NCI-H1417 treated with DMSO at 0.1 percent for 48 hours (cell line): ENCODE results near the gene SOX8.
A peak's percentile ranks its signal among the peaks of the same experiment; 100 is the strongest.
"Not testable (repeated sequence)": the region's sequence is repeated elsewhere in the genome, so short reads cannot be mapped to it uniquely, and the experiment has no call there.

Experiments used
- DNase-seq: peaks from one replicate; lab custom pipeline; 2025; lab: John Stamatoyannopoulos, UW

SOX8 gene

DNA sequence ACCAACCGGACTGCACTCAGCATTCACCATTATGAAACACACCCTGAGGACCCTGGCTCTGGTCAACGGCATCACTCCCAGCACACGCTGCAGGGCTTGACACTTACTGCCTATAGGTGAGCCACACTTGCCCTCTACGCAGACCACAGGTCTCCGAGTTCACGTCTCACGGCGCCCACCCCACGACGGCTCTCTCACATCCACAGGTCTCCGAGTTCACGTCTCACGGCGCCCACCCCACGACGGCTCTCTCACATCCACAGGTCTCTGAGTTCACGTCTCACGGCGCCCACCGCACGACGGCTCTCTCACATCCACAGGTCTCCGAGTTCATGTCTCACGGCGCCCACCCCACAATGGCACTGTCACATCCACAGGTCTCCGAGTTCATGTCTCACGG is 25.8 kb upstream of the SOX8 start:
- DNase-seq, result not testable (repeated sequence)

DNA sequence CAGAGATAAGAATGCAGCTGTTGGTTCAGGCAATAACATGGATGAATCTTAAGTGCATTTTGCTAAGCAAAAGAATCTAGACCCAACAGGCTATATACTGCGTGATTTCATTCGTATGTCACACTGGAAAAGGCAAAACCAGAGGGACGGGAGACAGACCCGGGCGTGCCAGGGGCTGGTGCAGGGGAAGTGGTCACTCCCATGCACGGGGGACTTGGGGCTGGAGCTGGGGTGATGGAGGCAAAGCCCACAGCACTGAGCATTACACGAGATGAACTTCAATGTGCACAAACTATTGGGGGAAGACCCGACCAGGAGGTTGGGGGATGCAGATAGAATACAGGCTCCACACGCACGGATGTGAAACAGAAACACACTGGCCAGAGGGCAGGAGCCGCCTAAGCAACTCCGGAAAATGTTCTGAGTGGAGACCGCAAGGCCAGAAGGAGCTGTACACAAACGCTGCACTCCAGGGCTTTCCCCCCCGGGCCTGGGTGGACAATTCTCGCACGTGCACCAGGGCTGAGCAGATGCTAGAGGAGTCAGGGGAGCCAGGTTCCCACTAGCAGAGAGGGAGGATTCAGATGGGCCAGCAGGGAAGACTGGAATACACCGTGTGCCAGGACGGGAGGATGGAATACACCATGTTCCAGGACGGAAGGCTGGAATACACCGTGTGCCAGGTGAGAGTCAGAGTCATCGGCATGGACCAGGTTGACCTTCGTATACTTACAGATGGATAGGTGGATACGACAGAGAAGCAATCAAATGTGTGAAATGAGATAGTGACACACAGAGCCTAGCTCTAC is 22.1 kb upstream of the SOX8 start:
- DNase-seq, result no peak

DNA sequence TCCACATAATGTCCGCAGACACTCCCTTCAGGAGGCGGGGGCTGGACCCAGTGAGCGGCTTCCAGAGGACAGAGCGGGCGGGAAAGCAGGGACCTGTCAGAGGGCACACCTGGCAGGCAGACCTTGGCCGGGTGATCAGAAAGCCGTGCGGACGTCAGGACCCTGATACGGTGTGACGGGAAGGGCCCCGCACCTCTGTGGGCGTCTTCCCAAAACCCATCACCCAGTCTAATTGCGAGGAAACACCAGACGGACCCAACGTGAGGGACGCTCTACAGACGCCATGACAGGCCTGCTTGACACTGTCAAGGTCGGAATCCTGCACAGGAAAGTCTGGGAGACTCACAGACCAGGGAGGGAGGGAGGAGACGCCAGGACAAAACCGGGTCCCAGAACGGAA is 19.2 kb upstream of the SOX8 start:
- no peak for DNase-seq

DNA sequence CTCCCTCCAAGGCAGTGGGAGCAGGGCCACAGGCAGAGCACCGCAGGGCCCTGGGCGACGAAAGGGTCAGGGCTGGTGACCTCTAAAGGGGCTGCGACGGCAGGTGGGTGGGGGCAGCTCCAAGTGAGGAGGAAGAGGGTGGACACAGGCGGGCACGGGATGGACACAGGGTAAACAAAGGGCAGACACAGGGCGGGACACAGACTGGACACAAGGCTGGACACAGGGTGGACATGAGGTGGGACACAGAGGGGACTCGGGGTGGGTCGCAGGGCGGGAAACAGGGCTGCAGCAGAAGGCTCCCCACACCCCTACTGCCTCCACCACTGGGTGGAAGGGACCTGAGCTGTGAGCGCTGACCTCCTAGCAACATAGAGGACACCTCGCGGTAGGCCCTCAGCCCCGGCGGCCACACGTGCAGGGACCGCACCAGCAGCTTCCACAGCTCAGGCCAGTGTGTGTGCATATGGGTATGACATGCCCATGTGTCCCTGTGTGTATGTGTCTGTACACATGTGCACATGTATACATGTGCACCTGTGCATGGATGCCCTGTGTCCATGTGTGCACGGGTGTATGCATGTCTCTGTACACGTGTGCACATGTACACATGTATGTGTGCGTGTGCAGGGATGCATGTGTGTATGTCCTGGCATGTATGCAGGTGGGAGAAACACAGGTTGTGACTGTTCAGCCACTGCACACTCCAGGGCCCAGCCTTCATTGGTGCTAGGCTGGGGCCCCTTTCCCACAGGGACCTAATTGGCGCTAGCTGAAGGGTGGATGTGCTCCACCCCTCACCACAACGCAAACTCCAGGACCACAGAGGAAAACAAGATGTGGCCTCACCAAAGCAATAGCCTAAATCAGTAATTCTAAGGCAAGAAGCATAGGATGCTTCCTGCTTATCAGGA is 18.4 kb upstream of the SOX8 start:
- DNase-seq, result no peak

DNA sequence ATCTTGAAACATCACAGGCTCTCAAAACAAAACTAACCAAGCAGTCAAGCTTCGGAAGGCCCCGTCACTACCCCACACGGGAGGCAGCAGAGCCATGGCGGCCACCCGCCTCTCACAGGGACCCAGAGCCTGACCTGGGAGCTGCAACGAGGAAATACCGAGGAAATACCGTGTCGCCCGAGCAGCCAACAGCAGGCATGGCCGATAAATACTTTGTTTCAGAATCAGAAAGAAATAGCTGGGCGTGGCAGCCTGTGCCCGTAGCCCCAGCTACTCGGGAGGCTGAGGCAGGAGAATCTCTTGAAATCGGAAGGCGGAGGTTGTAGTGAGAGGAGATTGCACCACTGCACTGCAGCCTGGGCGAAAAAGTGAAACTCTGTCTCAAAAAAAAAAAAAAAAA is 17.7 kb upstream of the SOX8 start:
- DNase-seq, result no peak

DNA sequence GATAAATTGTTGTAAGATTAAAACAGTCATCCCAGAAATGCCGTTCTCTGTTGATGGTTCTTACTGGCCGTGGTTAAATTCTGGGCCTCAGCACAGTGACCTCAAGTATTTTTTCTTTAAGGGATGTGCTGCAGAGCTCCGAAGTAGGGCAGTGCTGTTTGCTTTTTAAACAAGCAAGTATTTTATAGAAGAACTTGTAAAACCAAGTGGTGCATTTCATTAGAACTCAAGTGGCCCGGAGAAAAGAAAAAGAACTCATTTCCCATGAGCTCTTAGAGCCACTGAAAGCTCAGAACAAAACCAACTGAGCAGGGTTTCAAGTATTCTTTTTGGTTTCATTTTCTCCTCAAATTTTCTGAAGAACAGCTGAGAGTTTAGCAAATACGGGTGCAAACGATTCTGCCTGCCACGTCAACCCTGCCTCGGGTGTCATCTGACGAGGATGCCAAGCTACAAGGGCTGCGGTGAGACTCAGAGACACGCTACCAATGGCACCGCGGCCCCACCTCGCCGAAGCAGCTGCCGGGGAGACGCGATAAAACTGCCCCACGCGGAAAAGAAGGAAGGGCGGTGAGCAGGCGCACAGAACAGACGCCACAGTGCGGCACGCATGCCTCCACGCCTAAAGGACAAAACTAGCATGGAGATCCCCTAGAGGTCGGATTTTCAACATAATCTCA is 17.1 kb upstream of the SOX8 start:
- DNase-seq, result no peak

DNA sequence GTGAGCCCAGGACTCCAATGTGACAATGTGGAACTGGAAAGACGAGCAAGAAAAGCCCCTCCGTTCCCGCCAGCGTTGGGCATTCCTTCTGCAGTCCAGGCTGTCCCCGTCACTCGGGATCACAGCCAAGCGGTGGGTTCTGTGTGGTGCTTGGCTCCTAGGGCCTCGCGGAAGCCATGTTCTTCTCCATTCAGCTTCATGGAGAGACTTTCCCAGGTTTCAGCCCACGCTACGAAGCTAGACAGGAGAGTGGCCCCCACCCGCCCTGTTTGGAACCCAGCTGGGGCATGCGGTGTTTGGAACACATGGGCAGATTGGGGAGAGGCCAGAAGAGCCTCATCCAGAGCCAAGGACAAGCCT is 16.6 kb upstream of the SOX8 start:
- no peak for DNase-seq

DNA sequence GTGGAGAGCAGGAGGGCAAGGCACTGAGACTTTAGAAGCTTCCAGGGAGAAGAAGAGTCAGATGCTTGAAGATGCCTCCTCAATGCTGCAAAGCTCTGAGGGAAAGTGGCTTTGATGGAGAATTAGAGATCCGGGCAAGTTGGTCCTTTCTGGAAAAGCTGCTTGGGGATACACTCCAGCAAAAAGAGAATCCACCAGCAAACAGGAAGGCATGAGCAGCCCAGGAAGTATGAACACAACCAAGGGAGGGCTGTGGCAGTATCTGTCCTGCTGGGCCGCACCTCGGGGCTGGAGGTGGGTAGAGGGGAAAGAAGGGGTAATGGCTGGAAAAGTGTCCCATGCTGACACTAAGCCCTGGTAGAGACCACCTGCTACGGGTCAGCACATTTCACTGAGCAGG is 16.1 kb upstream of the SOX8 start:
- DNase-seq, result no peak

DNA sequence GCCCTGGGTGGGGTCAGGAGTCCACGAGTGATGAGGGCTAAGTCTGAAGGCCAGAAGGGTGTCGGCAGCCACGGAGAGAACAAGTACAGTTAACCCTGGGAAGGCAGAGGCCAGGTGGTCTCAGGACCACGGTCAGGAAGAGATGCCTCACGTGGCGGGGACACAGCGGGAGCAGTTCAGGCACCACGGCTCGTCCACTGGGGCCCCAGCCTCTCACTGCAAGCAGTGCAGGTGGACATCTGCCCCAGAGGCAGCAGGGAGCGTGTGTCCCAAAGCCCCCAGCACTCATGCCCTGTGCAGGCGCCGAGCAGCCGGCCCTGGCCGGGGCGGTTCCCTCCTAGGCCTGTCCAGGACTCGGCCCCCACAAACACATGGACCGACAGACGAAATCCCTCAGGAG is 15.5 kb upstream of the SOX8 start:
- no peak for DNase-seq

DNA sequence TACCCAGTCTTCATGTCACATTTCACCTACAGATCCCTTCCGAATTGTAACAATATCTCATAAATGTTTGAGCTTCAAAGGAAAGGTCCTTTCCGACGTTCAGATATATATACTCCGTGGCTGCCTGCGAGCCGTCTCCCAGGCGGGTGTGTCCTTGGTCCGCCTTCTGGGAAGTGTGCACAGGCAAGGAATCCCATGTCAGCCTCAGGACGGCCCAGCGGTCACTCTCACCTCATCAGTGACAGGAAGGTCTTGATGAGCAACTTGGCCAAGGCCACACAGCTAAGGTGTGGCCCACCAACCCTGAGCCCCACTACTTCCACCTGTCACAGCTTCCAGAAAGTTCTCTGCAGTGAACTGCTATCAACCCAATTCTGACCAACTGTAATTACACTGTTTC is 15.1 kb upstream of the SOX8 start:
- no peak for DNase-seq

DNA sequence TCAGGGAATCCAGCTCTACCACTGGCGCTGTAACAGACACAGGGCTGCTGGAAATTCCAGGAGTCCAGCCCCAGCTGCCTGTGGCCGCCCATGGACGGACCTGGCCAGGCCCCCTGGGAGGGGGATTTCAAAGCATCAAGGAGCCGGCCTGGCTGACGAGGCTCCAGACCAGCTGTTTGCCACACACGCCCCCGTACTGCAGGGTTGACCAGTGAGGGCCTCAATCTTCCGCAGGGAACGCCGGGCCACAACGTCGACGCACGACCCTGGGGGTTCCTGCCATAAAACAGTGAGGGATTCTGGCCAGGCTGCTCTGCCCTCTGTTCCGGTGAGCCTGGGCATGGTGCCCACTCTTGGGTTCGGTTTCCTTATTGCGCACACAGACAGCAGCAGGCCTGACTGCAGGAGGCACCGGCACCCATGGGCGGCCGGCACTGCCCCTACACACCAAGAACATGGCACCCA is 14.5 kb upstream of the SOX8 start:
- DNase-seq, result no peak

DNA sequence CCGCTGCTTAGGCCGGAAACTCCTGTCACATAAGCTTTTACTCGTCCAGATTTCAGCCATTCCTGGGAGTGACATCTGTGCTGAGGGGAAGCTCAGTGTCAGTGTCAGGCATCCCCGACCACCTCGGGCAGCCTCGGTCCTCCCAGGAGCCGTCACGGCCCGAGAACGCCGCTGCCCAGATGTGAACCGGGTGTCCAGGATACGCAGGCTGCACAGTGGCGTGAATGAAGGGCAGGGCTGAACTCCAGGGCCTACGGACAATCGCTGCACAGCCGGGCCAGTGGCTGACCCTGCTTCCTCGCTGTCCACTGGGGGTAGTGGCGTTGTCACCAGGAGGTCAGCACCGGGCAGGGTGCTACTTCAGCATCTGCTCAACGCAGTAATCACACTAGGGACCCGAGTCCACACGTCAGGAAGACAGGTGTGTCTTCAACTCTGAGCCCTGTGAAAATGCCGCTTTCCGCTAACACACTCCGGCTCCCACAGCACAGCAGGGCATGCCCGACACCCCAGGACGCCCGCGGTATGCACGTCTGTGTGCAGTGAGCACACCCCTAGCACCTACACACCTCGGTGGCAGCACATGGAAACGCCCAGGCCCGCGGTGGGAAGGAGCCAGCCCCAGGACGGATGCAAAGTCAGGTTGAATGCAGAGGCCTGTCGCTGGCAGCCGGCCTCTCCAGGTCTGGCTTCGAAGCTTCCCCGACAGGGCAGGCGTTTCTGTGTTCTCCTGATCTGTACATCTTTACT is 13.8 kb upstream of the SOX8 start:
- no peak for DNase-seq

DNA sequence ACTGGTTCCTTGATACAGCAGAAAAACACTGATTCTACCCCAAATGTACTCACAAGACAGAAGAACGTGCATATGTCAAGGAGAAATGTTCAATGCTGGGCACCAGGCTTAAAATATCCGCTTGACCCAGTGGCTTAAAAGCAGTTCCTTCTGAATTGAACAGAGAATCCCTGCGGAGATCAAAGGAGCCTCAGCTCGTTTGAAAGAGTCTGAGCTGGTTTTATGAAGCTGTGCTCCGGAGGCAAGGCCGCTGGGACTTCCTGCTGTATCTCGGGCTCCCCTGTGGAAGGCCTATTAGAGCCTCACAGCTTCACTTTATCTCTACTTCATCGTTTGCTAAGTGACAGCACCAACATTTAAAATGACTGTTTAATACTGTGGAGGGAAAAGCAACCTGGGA is 12.9 kb upstream of the SOX8 start:
- DNase-seq, result no peak

DNA sequence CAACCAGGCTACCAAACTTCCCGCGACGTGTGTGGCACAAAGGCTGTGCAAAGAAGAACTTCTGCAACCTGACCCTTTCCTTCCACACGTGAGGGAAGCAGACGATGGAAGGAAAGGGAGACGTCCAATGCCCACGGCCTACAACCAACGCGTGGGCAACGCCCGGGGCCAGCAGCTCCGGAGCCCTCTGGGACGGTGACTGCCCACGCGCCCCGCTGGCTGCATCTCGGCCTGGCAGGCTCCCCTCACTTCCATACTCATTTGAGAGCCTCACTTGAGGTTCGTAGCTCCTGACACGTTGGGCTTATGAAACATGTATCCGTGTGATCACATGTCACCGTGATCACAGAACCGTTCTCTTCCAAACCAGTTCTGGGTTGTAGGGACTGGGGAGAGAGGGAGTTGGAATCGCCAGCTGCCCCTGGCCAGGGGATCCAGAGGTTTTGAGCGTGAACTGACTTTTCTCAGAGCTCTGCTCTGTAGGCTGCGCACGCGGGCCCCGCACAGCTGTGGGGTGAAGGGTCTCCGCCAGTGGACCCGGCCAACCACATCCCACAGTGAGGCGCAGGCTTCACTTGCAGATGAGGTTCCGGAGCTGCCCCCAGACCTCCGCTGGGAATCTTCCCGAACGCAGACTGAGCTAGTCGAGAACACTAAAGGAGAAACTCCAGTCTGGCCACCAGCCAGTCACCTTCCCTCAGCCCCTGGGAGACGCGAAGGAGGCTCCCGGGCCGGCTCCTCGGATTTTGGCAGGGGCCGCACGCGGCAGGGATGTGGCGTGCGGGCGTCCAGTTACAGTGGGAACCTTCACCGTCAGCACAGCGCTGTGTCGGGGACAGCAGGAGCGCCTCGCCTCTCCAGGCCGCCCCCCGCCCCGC is 11.8 kb upstream of the SOX8 start:
- DNase-seq, result no peak

DNA sequence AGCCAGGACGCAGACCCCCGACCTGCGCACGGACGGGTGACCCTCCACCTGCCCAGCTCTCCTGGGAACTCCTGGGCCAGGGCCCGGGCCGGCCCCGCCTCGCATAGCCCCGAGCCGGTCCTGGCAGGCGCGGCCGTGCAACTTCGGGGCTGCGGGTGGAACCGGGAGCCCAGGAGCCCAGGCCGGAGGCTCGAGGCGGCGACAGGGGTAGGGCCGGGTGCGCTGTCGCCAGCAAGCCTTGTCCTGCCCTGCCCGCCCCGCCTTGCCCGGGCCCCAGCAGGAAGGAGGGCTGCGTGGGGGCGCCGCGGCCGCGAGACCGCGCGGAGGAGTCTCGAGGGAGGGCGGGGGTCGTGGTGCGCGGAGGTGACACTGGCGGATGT is 11.2 kb upstream of the SOX8 start:
- DNase-seq, result no peak

DNA sequence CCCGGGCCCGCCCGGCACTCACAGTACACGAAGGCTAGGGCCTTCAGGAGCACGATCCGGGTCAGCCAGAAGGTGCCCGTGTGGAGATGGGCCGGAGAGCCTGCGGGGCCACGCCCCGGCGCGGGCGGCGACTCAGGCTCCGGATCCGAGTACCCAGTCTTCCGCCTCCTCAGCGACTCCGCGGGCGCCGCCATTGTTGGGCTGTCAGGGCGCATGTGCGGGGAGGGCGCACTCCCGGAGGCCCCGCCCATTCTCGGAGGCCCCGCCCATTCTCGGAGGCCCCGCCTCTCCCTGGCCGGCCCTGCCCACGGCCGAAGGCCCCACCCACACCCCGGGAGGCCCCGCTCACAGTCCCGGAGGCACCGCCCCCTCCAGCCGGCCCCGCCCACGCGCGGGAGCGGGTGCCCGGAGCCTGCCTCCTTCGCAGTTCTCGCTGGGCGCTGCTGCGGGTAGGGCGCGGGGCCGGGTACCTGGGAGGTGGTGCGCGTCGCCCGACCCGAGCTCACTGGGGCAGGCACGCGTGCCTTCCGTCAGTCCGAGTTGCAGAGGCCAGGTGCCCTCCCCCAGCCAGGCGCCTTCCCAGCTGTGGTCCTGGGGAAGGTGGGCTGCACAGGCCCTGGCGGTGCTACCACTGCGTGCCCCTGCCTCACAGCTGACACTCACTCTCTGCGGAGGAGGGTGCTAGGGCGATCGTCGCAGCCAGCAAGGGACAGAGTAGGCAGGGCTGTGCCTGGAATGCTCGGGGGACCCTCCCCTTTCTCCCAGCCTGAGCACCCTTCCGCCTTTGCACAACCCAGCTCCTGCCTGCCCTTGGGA is 10.6 kb upstream of the SOX8 start, which contains the start of gene LMF1:
LMF1 (minus strand) TSS at position 219 of the 816 bp plus-strand sequence; CDS start at position 215, 4 bp downstream.
- peak; percentile 77 for DNase-seq

DNA sequence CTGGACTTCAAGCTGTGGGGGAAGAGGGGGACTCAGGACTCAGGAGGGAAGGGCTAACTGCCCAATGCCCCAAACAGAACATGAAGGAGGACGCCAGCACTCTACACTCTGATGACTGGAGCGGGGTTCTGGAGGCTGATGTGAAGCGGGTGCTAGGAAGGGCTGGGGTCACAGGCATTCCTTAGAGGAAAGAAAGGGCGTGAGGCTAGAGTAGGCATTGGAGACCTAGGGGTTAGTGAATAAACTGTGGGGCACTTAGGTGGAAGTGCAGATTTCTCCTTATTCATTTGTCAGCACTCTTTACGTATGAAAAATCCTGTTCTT is 10.0 kb upstream of the SOX8 start:
- DNase-seq, result no peak

DNA sequence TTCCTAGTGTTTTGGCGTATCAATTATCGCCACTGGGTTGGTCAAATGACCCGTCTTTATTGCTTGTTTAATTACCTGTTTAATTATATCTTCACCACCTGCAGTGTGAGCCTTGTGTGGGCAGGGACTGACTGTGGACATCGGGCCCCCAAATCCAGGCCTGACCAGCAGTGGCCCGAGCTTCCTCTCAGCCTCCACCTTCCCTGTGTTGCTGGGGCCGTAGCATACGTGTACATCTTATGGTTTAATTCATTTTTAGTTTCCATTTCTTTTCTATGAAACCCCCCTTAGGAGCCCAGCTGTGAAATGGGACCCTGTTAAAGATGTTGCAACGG is 9.6 kb upstream of the SOX8 start:
- no peak for DNase-seq

DNA sequence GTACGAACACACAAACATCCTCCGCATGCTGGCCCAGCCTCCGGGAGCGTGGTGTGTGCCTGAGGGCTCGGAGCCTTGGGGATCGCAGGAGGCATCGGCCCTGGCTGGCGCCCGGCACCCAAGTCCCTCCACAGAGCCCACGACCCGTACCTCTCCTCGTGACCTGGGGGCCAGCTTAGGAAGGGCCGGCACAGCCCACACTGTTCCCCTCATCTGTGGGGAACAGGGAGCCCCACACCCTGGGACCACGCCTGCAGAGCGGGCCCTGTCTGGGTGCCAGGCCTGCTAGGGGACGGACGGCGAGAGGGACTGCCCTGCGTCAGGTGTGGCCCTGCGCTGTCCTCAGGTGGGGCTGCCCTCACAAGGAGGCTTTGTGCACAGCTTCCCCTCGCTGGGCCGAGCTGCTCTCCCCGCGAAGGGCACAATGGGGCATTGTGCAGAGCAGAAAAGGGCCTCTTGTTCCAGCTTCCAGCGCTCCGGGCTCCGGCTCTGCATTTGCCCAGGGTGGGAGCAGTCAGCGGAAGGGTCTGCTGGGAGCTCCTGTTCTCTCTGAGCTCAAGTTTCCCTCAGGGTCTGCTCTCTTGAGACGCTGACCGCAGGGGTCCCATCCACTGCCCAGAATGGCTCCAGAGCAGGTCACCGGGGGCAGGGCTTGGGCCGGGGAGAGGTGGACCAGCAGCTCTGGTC is 9.1 kb upstream of the SOX8 start:
- no peak for DNase-seq

DNA sequence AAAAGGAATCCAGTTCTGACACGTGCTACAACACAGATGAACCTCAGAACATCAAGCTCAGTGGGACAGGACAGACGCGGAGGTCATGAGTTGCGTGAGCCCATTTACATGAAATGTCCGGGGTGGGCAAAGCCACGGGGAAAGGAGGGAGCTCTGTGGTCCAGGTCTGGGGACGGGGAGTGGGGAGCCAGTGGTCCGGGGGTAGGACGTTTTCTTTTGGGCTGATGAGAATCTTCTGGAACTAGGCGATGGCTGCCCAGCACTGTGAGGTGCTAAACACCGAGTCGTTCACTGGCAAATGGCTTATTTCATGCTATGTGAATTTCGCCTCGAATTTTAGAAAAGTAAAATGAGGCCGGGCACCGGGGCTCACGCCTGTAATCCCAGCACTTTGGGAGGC is 8.2 kb upstream of the SOX8 start:
- no peak for DNase-seq
